HG02981 (cell line): Measurements from ENCODE around the gene PTPN14.

ENCODE experiments used
- ATAC-seq: cut with Tn5 transposase; IDR thresholded peaks from one replicate; pipeline ENCODE4 v1.9.1; 2021; ENCODE audit warnings: mild to moderate bottlenecking, moderate library complexity; ENCODE audit not compliant: unreplicated experiment

Gene PTPN14

DNA sequence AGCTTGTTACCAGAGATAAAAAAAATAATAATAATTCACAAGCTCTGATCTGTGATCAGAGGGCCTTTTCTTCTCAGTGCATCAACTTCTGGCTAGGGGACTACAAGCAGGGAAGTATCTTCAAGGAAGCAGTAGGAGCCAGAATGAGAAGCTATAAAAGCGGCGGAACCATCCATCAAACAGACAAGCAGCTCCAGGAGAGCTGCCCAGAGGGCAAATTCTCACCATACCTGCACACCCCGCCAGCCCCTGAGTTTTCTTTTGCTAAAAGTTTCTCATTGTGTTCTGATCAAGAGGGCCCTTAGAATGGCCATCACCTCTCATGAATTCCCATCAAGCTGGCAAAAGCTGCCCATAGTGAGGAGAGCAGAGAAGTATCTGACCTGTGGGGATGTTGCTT, 171.0 kb downstream of the PTPN14 start:
- ATAC-seq = no peak

DNA sequence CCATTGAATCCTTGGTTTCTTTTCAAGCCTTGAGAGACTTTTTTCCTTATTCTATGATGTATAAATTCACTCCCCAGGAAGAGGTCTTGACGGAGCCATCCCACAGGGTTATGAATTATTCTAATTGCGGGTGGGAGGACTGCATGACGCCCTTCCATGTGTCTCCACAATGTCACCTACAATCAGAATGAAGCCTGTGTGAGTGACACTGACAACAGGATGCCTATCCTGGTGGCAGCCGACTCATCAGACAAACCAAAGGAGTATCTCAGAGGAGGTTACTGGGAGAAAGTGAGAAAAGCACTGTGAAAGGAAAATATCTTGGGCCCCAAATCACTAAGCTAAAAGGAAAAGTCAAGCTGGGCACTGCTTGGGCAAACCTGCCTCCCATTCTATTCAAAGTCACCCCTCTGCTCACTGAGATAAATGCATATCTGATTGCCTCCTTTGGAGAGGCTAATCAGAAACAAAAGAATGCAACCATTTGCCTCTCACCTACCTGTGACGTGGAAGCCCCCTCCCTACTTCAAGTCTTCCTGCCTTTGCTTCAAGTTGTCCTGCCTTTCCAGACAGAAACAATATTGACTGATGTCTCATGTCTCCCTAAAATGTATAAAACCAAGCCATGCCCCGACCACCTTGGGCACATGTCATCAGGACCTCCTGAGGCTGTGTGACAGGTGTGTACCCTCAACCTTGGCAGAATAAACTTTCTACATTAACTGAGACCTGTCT, 172.0 kb downstream of the PTPN14 start:
- no peak for ATAC-seq

DNA sequence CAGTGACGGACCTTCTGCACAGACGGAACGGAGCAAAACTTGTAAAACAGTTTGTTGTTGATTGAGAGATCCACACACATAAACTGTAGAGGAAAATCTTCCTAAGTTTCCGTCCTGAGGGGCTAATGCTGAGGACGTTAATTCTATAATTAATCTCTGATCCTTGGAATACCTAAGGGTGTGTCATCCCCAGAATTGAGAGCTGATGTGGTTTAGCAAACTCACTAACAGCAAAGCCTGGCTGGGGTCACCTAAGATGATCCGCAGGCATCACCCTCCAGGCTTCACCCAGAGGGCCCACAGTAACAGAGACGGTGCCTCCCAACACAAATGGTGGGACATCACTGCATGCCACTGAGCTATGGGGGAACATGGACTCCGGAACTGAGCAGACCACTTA, 172.9 kb downstream of the PTPN14 start:
- no peak for ATAC-seq

DNA sequence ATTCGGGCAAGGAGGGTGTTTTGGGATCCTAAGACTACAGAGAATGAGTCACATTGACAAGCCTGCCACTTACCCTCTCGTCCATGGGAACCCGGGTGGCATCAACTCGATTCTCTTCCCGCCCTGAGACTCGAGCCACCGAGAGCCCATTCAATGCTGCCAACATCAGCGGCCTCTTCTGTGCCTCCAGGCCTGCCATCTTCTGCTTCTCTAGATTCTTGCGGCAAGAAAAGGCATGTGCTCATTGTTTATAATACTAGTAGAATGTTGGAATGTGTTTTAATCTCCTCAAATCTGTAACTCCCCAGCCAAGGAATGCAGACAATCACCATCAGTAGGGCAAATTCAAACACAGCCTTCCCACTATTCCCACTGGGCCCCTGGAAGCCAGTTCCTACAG, 173.5 kb downstream of the PTPN14 start:
- no peak for ATAC-seq

DNA sequence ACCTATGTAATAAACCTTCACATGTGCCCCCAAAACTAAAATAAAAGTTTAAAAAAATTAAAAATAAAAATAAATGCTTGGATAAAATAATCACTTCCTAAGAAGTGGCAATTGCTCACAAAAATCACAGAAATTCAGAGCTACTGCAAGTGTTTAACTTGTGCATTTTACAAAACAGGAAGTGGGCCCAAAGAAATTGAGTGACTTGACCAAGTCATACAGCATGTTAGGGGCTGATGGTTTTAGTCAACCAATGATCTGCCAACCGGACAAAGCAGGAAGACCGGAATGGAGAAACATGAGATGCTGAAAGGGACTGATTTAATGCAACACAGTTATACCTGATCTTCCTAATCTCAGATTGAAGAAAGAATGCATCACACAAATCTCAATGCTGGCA, 173.9 kb downstream of the PTPN14 start:
- ATAC-seq = no peak

DNA sequence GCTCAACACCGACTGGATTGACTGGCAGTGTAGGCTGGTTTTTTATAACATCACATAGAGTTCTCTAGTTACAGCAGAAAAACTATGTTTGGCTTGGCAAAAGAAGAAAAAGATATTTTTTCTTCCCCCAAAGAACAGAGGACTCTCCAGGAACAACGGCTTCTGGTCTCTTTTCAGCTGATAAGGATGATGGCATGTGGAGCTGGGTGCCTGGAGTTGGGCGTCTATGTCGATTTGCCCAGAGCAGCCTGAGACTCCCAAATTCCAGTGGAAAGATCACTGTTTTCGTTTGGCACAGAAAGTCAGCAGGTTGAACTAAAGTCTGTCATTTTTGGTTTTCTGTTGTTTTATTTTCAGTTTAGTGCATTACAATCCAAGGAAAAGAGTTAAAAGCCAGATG, 179.3 kb downstream of the PTPN14 start:
- ATAC-seq = no peak

DNA sequence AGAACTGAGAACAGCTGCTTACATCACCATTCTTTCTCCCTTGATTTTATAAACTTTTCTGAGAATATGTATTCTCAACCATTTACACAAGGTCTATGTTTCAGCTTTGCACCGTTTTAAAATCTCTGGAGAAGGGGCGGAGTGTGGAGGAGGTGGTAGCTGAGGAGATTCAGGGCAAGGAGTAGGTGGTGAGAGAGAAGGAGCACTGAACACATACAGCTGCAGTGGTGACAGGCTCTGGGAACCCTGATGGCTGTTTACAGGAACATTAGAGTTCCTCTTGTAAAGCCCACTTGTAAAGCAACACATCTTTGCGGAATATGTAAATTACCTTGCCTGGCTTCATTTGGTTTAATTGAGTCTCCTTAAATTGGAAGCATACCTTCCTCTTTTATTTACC, 180.8 kb downstream of the PTPN14 start:
- no peak for ATAC-seq

DNA sequence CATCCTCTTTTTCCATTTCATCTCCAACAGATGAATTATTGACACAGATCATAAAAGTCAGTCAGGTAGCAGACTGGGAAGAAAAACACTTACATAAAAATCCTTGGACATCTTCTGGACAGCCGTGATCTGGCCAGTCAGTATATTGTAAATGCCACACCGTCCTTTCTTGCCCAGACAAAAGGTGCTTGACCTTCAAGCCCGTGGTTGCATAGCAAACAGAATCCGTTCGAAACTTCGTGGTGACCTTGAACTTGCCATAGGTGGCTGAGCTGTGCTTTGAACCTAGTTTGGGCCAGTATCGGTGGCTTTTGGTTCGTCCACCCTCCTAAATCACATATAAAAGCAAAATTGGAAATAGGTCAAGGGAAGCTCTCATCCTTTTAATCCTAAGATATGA, 182.0 kb downstream of the PTPN14 start:
- no peak for ATAC-seq

DNA sequence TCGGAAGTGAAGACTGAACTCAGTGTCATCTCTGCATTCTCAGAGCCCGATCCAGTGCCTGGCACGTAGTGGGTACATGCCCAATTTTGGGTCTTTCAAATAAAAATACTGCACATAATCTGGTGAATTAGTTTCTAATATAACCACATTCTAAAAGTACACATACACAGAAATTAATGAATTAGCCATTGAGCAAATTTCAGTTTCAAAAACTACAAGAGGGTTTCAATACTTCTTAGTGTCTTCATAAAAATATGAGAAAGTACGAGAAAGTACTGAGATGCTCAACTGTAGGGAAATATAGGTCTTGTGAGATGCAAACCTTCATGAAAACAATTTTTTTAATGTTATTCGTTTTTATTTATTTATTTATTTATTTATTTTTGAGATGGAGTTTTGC, 183.6 kb downstream of the PTPN14 start:
- ATAC-seq = peak; percentile 54

DNA sequence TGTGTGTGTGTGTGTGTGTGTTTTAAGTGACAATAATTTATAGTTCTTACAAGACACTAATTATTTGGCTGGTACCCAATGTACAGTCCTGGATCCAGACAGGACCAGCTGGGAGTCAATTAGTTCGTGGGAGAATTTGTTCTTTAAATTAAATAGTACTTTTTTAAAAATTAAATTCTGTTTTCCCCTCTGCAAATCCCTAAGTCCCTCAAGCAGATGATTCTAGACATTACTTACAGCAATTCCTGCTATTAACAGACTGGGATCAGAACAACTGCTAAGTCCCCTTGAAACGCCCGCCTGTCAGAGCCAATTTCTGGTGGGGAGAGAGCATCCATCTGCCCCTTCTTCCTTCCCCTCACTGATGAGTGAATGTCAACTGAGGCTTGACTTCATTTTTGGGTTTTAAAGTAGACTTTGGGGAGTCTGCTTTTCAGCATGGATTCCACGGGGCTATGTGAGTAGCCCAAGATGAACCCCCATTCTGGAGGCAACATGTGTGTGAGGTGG, 186.6 kb downstream of the PTPN14 start:
- ATAC-seq = no peak

DNA sequence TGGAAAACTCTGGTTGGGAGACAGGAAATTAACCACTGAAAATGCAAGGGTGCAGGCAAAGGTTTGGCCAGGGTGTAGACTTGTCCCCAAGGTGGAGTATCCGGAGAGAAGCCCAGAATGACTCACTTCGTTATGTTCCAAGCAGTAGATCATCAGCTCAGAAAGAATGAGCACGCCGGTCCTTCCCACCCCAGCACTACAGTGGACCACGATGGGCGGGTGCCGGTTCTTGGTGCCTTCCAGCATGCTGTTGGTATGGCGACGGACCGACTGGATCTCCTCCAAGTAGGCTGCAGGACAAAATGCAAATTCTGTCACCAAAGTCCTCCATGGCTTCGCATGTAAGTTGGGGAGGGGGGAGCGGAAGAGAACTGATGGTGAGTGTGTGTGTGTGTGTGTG, 187.0 kb downstream of the PTPN14 start:
- no peak for ATAC-seq

DNA sequence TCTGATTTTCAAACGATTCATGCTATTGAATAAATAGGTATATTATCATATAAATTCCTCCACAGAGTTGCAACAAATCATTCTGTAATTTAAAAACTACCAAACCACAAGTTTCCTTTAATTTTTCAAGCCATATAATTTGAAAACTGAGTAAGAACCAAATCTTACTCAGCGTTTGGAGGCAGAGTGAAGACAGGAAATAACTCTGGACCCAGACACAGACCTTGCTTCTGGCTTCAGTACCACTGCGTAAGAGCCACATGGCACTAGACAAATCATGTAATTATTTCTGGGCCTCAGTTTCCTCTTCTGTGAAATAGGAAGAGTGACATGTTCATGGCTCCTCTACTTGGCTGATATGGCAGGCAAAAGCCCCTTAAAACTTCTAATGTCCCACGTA, 188.0 kb downstream of the PTPN14 start:
- ATAC-seq = no peak

DNA sequence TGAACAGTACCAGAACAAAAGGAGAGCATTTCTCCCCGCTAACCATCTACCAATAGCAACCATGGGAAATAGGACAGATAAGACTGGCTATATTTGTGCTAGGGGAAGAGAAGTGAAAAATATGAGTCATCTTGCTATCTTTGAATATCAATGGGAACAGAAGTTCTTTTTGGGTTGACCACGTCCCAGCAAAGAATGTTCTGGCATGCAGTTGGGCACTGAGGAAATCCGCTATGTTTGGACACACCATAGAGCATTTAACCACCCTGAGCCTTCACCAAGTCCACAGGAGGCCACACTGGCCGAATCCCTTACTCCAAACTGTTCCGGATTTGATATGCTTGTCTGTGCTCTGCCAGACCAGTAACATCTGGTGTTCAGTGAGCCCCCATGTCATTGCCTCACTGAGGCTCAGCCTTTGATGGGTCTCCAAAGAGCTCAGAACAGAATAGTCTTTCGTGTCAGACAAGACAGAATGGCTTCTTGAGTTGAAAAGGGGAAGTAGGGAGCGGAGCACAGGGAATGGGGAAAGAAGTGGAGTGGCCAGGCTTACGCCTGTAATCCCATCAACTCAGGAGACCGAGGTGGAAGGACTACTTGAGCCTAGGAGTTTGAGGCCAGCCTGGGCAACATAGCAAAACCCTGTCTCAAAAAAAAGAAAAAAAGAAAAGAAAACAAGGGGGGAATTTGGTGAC, 189.1 kb downstream of the PTPN14 start:
- no peak for ATAC-seq

DNA sequence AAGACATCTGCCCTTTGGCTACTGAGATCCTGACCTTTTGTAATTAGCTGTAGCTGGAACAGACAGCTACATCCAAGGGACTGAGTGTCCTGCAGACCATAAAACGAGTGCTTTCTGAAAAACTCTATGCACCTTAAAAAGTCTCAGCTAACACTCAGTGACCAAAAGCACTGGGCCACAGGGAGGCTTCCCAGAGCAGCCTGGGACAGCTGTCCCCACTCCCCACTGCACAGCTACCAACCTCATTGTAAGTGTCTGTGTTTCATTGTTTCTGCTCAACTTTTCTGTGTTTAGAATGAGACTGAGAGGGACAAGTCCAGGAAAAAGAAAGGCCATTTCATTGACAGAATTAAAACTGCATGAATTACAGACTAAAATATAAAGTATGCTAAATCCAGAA, 189.8 kb downstream of the PTPN14 start:
- ATAC-seq = no peak

DNA sequence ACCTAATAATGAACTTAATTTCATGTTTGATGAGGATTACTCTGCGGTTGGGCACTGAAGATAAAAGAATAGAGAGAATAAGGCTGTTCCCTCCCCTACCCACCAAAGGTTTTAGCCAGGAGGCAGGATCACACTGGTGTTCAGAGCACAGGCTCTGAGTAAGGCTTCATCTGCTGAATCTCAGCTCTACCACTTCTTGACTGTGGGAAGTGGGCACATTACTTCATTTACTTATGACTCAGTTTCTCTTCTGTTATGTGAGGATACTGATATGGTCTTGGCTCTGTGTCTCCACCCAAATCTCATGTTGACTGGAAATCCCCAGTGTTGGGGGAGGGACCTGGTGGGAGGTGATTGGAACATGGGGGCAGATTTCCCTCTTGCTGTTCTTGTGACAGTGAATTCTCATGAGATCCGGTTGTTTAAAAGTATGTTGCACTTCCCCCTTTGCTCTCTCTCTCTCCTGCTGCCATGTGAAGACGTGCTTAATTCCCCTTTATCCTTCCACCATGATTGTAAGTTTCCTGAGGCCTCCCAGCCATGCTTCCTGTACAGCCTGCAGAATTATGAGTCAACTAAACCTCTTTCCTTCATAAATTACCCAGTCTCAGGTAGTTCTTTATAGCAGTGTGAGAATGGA, 190.8 kb downstream of the PTPN14 start:
- no peak for ATAC-seq

DNA sequence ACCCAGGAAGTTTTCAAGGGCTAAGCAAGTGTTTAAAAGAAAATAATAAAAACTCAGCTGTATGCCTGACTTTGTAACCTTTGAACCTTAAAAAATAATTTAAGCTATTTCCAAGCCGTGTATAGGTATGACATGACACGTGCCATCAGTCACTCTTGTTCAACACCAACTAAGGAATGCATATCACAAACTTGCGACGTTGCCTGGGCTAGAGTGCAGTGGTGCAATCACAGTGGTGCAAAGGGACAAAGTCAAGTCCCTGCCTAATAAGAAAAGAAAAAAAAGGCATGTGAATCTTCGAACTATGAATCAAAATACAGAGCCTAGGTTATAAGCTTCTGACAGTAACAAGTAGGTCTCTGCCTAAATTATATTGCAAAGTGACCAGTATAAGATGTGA, 191.3 kb downstream of the PTPN14 start:
- ATAC-seq = no peak

DNA sequence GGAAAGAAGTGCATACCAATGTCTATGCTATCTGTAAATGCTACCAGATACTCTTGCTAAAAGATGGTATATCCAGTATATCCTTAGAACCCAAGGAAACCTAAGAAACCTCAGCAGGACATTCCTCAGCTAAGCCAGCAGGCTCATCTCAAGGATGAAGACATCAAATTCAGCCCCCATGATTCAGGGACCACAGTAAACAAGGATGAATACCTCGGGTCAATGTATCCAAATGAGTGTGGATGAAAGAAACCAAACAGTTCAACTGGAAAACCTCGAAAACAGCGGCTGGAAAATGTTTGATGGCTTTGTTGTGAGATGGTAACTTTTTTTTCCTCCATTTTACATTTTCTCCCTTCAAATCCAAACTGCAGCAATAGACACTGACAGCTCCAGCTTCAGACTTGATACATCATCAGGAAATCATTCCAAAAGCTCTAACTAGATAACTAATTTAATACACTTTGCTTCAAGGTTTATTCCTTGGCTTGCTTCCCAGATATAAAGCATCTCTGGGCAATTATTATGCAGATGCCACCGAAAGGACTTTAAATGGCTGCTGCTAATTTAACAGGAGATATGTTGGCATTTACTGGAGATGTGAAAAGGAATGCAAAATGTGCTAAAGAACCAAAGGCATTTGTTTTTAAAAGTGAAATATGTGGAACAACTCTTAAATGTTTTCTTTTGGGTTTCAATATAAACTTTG, 196.8 kb downstream of the PTPN14 start:
- ATAC-seq = no peak

DNA sequence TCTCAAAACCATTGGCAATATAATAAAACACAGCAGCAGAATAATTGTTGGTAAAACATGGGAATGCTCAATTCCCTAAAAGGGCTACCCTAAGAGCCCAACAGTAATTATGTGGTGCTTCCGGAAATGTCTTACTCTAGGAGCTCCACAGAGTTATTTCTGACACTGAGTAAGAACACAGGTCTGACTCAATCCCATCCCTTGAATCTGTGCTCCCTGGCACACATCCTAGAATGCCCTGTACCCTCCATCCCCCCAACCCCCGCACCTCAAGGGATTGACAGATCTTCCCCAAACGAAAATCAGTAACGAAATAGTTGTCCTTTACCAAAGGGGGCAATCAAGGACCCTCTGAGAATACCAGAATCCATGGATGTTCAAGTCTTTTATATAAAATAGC, 198.6 kb downstream of the PTPN14 start:
- no peak for ATAC-seq

DNA sequence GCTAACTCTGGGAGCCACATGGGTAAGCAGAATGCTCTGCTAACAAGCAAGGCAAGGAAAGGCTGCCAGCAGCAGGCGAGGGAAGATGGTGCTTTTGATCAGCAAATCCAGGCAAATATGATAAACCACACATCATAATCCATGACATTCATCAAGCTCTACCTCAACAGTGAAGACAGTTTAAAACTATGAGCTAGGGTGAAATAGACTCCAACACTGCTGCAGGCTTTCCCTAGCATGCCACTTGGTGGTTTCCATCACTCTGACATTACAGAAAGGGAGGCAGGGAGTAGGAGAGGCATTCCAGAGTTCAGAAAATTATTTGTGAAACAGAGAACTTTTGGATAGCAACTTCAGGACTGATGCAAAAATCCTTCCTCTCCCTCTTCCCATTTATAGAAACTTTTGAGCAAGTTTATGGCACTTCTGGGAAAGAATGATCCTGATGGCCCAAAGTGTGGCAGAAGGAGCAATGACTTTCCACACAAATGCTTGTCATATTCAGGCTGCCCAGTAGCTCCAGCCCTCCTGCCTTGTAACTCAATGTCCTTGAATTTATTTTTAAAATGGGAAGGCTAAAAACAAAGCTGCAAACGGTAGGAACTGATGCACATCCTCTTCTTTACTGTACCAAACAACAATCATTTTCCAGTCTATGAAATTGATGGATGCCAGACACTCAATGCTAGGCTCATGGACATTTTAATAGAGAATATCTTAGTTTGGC, 199.7 kb downstream of the PTPN14 start:
- ATAC-seq = no peak

DNA sequence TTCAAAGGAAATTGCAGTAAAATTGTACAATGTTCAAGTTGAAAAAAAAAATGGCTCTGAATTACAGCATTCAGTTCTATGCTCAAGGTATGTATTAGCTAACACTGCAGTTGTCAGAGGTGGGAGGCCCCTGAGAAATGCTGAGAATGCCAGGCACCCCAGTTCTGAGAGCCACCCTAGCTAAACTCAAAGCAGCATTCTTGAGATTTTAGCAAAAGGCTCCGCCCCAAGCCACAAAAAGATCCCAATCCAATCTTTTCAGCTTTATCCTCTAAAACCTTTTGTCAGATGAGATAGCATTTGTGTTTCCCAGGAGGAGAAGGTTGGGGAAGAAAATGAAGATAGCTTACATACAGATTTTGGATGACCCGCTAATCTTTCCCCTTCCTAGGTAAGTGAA, 201.6 kb downstream of the PTPN14 start:
- no peak for ATAC-seq

DNA sequence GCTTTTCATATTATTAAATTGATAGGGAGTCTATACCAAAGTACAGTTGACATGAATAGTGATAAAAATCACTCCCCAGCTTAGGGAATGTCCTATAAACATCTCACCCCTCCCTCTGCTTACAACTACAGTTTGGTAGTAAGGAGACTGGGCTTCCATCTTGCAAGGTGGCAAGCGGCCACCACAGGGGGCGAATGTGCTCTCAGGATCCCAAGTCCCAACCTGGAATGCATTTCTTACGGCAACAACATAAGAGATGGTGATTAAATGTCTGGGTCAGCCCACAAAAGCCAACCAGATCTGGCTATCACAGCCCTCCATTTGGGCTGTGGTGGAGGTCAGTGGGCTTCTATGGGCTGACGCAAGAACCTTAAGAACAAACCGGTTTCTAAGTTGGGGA, 202.4 kb downstream of the PTPN14 start:
- no peak for ATAC-seq
